Neutrophil (primary cell): Measurements from ENCODE around the gene ZNF101.
A peak's percentile ranks its signal among the peaks of the same experiment; 100 is the strongest.

Experiments
- H3K27ac ChIP-seq: fragments of 200-600 bp; sonication (generic); 2 replicates; pipeline ENCODE4 v1.5.1; 2016; ENCODE audit warnings: mild to moderate bottlenecking, moderate library complexity
- H3K27me3 ChIP-seq: fragments of 200-600 bp; sonication (generic); 2 replicates; pipeline ENCODE4 v1.6.0; 2016; ENCODE audit warnings: mild to moderate bottlenecking
- H3K36me3 ChIP-seq: fragments of 200-600 bp; sonication (generic); 2 replicates; pipeline ENCODE4 v1.5.1; 2017
- H3K4me1 ChIP-seq, 2 experiments: fragments of 200-600 bp in 1 of 2; sonication (generic) in 1 of 2; 1 replicate in 1 of 2; 2 replicates in 1 of 2; pipeline versions ENCODE4 v1.5.1 to v1.6.1; 2013 to 2016; ENCODE audit warnings: low read depth in 1 of 2, low read length in 1 of 2, mild to moderate bottlenecking in 1 of 2, moderate library complexity in 1 of 2; ENCODE audit not compliant: control insufficient read depth in 1 of 2, insufficient read depth in 1 of 2
- H3K4me3 ChIP-seq, 2 experiments: fragments of 200-600 bp in 1 of 2; sonication (generic) in 1 of 2; 1 replicate in 1 of 2; 2 replicates in 1 of 2; pipeline ENCODE4 v1.5.1; 2013 to 2016; ENCODE audit warnings: low read depth in 1 of 2, low read length in 1 of 2, mild to moderate bottlenecking in 1 of 2, moderate library complexity in 1 of 2
- H3K9me3 ChIP-seq: fragments of 200-600 bp; sonication (generic); 2 replicates; pipeline ENCODE4 v1.5.1; 2016
- TF ChIP-seq, protein P1 (sequence below): fragments of 200-600 bp; sonication (generic); IDR thresholded peaks from 2 replicates; pipeline ENCODE4 v1.5.1; 2016; ENCODE audit warnings: antibody characterized with exemption

Gene ZNF101

DNA sequence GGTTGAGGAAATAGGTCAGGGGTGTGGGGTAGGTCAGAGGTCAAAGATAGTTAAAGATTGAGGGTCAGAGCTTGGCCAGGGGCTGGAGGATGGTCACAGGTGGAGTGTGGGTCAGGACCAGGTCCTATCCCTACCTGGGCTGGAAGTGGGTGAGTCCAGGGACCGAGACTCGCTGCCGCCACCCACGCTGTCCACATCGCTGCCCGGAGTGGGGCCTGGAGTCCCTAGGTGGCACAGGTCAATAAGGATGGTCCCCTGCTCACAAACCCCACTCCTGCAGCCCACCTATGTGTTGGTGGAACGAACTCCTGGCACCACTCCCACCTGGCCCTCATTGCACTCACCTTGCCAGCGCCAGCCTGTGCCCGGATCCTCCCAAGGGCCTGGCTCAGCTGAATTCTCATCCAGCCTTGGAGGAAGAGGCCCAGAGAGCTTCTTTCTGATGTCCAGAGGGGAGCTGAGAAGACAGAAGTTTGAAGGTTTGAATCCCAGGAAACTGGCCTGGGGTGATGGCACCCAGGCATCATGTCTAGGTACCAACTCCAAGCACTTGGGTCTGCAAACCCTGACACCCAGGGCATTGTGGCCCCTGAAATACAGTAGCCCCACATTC, 32.0 kb upstream of the ZNF101 start:
- peaks cover 34% of the 10 kb centered on the region in 2 experiments for H3K4me1 ChIP-seq
- peaks cover 5% of the 10 kb centered on the region for H3K9me3 ChIP-seq
- H3K4me3 ChIP-seq, result no peak overlapping the region
- H3K36me3 ChIP-seq, result peaks cover 100% of the 10 kb centered on the region
- TF ChIP-seq, protein P1, sequence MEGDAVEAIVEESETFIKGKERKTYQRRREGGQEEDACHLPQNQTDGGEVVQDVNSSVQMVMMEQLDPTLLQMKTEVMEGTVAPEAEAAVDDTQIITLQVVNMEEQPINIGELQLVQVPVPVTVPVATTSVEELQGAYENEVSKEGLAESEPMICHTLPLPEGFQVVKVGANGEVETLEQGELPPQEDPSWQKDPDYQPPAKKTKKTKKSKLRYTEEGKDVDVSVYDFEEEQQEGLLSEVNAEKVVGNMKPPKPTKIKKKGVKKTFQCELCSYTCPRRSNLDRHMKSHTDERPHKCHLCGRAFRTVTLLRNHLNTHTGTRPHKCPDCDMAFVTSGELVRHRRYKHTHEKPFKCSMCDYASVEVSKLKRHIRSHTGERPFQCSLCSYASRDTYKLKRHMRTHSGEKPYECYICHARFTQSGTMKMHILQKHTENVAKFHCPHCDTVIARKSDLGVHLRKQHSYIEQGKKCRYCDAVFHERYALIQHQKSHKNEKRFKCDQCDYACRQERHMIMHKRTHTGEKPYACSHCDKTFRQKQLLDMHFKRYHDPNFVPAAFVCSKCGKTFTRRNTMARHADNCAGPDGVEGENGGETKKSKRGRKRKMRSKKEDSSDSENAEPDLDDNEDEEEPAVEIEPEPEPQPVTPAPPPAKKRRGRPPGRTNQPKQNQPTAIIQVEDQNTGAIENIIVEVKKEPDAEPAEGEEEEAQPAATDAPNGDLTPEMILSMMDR, result no peak
- H3K27me3 ChIP-seq, result no peaks in the 10 kb centered on the region
- H3K27ac ChIP-seq, result no peak overlapping the region

DNA sequence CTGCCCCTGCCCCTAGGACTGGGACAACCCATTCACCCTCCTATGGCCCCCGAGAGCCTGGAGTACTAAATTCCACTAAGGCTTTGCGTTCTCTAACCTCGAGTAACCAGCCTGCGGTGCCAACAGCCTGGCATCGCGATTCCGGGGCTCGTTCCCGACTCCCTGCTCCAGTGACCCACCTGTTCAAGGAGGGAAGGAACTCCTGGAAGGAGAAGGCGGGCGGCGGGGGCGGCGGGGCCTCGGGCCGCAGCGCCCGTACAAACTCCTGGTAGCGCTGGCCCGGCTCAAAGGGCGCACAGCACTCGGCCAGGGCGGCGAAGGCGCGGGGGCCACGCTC, 31.5 kb upstream of the ZNF101 start:
- Histone ChIP-seq H3K27me3 (no peaks in the 10 kb centered on the region), H3K27ac (no peak overlapping the region), H3K9me3 (peaks cover 5% of the 10 kb centered on the region), H3K36me3 (peaks cover 100% of the 10 kb centered on the region), H3K4me3 (no peak overlapping the region), H3K4me1 (peaks cover 38% of the 10 kb centered on the region in 2 experiments)
- TF ChIP-seq, protein P1, result no peak

DNA sequence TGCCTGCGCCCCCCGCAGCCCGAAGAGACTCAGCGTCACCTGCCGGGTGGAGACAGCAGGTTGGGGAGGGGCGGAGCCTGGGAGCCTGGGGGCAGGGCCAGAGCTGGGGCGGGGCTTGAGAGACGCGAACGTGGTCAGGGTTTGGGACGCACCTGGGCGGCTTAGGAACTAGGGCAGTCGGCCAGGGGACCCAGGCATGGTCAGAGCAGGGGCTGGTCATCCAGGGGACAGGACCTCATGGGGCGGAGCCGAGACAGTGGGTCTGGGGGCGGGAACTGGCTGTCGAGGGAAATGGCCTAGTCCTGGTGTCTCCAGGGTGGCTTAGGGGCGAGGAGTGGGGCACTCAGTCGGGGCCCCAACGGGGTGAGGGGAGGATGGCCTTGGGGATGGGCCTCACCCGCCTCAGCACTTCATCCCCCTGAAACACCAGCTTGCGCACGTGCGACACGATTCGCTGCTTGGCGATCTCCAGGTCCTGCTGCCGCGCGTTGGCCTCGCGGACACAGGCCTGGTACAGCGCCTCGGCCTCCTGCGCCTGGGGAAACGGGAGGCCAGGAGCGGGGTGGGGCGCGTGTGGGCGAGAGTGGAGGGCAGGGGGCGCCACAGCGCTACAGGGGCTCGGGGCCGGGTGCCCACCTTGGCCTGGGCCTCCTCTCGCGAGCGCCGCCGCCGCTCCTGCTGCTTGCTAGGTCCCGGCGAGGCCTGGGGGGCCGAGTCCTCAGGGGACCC, 31.0 kb upstream of the ZNF101 start:
- Histone ChIP-seq H3K4me3 (no peak overlapping the region), H3K4me1 (peaks cover 40 to 43% of the 10 kb centered on the region in 2 experiments), H3K27me3 (no peaks in the 10 kb centered on the region), H3K36me3 (peaks cover 97% of the 10 kb centered on the region), H3K9me3 (peaks cover 5% of the 10 kb centered on the region), H3K27ac (no peak overlapping the region)
- TF ChIP-seq, protein P1, result no peak

- Histone ChIP-seq H3K27me3 (no peaks in the 10 kb centered on the region), H3K36me3 (peaks cover 82% of the 10 kb centered on the region), H3K27ac (peak overlapping the region; percentile 100), H3K4me1 (peaks cover 48% of the 10 kb centered on the region in 2 experiments), H3K9me3 (no peaks in the 10 kb centered on the region), H3K4me3 (peak overlapping the region; percentile 74 to 97)
- TF ChIP-seq, protein P1, result no peak
Measured at GRCh38 chr19:19642506-19643157, 26.0 kb upstream of the ZNF101 start.

DNA sequence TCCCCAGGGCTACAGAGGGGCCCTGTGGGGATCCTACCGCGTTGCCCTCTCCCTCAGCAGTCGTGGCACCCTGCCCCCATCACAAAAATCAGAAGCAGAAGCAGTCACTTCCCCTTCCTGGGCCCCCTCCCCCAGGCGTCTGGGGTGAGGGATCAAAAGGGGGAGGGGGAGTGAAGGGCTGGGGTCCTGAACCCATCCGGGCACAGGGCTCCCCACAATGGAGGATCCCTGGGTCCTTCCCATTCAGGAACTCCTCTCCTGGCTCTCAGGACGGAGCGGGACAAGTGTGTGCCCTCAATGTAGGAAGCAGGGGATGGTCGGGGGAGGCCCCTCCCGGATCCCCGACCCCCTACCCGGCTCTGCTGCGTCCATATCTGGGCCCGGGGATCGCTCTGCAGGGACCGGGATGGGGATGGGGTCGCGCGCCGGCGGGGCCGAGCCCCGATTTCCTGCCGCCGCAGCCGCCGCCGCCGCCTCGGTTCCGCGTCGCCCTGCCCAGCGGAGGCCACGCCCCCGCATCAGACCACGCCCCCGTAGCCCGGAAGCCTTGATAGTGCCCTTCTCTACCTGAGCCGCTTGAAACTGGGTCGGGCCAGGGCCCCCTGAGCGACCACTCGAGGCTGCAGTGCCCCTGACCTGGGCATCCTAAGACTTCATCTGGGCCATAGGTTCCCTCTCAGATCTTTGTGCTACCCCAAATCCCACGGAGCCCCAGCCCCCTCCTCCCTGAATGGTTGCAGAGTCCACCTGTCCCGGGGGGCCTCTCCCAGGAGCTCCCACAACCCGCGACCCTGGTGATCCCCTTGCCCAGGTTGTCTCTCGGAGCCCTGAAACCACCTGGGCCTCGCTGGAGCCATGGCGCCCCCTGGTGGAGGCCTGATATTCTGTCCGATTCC, 25.2 kb upstream of the ZNF101 start, which contains the start of gene GMIP:
TSS of gene GMIP (minus strand) at position 500 of the 896 bp plus-strand sequence. CDS start at position 372, 128 bp downstream.
- Histone ChIP-seq H3K27ac (peak within 1 kb of the TSS; percentile 100), H3K4me3 (peak within 1 kb of the TSS; percentile 74 to 97), H3K4me1 (peaks cover 45 to 47% of the 10 kb centered on the region in 2 experiments), H3K9me3 (no peaks in the 10 kb centered on the region), H3K27me3 (no peaks in the 10 kb centered on the region), H3K36me3 (peaks cover 79% of the 10 kb centered on the region)
- TF ChIP-seq, protein P1, result peak; percentile 69
